Fibroblast of gingiva (primary cell): ENCODE measurements around the gene MADCAM1.

Experiments
- DNase-seq: peaks from one replicate; pipeline ENCODE4 v3.0.0-alpha.2; 2011; ENCODE audit warnings: low read depth

MADCAM1 gene

GRCh38 chr19:532561-533363 is 36.5 kb downstream of the MADCAM1 start:
- DNase-seq: peak; percentile 61

GRCh38 chr19:533364-534058 is 37.2 kb downstream of the MADCAM1 start:
- DNase-seq: no peak

- DNase-seq: no peak
These were observed 37.8 kb downstream of the MADCAM1 start for GRCh38 chr19:534088-534487.

GRCh38 chr19:535017-535835 is 38.9 kb downstream of the MADCAM1 start:
- DNase-seq: no peak

GRCh38 chr19:536031-536880 is 40.0 kb downstream of the MADCAM1 start:
- no peak for DNase-seq

GRCh38 chr19:536881-537404 is 40.7 kb downstream of the MADCAM1 start:
- no peak for DNase-seq

GRCh38 chr19:538641-539428 is 42.5 kb downstream of the MADCAM1 start:
- no peak for DNase-seq

GRCh38 chr19:539429-540030 is 43.2 kb downstream of the MADCAM1 start:
- DNase-seq: no peak

GRCh38 chr19:540867-541637 is 44.8 kb downstream of the MADCAM1 start:
- DNase-seq: no peak

- DNase-seq: no peak
These were observed 45.4 kb downstream of the MADCAM1 start for GRCh38 chr19:541699-542098.

- DNase-seq: no peak
These were observed 46.0 kb downstream of the MADCAM1 start for GRCh38 chr19:542173-542866.

GRCh38 chr19:543910-544608 is 47.8 kb downstream of the MADCAM1 start, which contains the start of gene GZMM:
Gene GZMM (plus strand): TSS chr19:544053. CDS start chr19:544072, 19 bp downstream.
- DNase-seq: no peak

- DNase-seq: no peak
These were observed 50.8 kb downstream of the MADCAM1 start for GRCh38 chr19:547117-547516.

GRCh38 chr19:547836-548720 is 51.8 kb downstream of the MADCAM1 start:
- no peak for DNase-seq

GRCh38 chr19:548886-549830 is 52.9 kb downstream of the MADCAM1 start:
- no peak for DNase-seq

GRCh38 chr19:554817-555216 is 58.5 kb downstream of the MADCAM1 start:
- DNase-seq: no peak
